ENCODE data around the gene COL12A1. TPM values are rescaled to one million over a fixed set of nuclear protein-coding genes. Genes with fewer than 3 reads are reported as not detected.

Gene COL12A1
- total RNA-seq, 1 experiment from 2014 or later = 0.96 TPM

GRCh38 chr6:75065523-75065922 lies 140.3 kb downstream of the COL12A1 start:
- H2AFZ ChIP-seq (ENCODE audit: low read length) = no peak overlapping the region
- peaks cover 0 to 4% of the 10 kb centered on the region in 2 experiments; a peak in 2 of 5 replicates for H3K9me3 Mint-ChIP-seq

More at GRCh38 chr6:75065523-75065922, 140.3 kb downstream of the COL12A1 start:
- no peak overlapping the region for H3K4me2 ChIP-seq (ENCODE audit: insufficient read depth, insufficient read length, low read length)
- no peak overlapping the region for H3K14ac ChIP-seq (ENCODE audit: insufficient read depth, low read length)
- H2BK15ac ChIP-seq (ENCODE audit: low read depth, low read length) = no peak overlapping the region
- no peaks in the 10 kb centered on the region for H3K9me3 ChIP-seq (ENCODE audit: control insufficient read depth, low read depth, low read length)
- no peak overlapping the region for H4K8ac ChIP-seq (replicated peaks; ENCODE audit: insufficient read length, low read depth, low read length)
- H3K4me3 Mint-ChIP-seq = no peak overlapping the region
- no CpG with 5 or more reads among the region's 5 CpGs for WGBS (ENCODE audit: extremely low coverage, insufficient read length, low lambda C conversion rate)
- no peak overlapping the region for H3K18ac ChIP-seq (ENCODE audit: insufficient read length, low read depth, low read length)
- no peak overlapping the region for H4K5ac ChIP-seq (ENCODE audit: insufficient read length, low read depth, low read length)
- H2BK20ac ChIP-seq (ENCODE audit: low read depth, low read length, poor library complexity, severe bottlenecking) = no peak overlapping the region
- DNase-seq = peak; percentile 63
- H2BK12ac ChIP-seq (ENCODE audit: insufficient read length, low read depth, low read length) = no peak overlapping the region
- H3K27me3 ChIP-seq (ENCODE audit: insufficient read depth, low read length) = no peaks in the 10 kb centered on the region
- H3K79me2 ChIP-seq (ENCODE audit: insufficient read depth, low read length) = no peaks in the 10 kb centered on the region
- H3K27ac Mint-ChIP-seq = peak overlapping the region in 1 of 3 experiments; percentile 27; a peak in 1 of 7 replicates
- H4K91ac ChIP-seq (ENCODE audit: insufficient read length, low read depth, low read length) = no peak overlapping the region
- H3K27me3 Mint-ChIP-seq (ENCODE audit: low read depth) = no peaks in the 10 kb centered on the region; the same call in 1 of the 2 replicates
- H3K23me2 ChIP-seq (ENCODE audit: insufficient read length, low read depth, low read length, poor library complexity, severe bottlenecking) = no peaks in the 10 kb centered on the region
- no peak overlapping the region for H2AK5ac ChIP-seq (ENCODE audit: insufficient read length, low read length)
- H3K4me1 ChIP-seq (ENCODE audit: insufficient read depth, low read length) = no peaks in the 10 kb centered on the region
- no peak overlapping the region for H3K56ac ChIP-seq (ENCODE audit: insufficient read length, low read depth, low read length)
- H3K36me3 Mint-ChIP-seq (ENCODE audit: insufficient read depth in 1 of 3, low read depth in 3 of 3) = no peaks in the 10 kb centered on the region; a peak in 1 of 7 replicates
- H3K79me1 ChIP-seq (ENCODE audit: insufficient read depth, low read depth, low read length, poor library complexity, severe bottlenecking) = no peaks in the 10 kb centered on the region
- no peak for TF ChIP-seq CTCF (conservative IDR thresholded peaks at IDR 0.05)
- H3K23ac ChIP-seq (ENCODE audit: insufficient read length, low read depth, low read length) = no peak overlapping the region
- no peak overlapping the region for H3K4ac ChIP-seq (ENCODE audit: low read depth, low read length)
- H3K27ac ChIP-seq (ENCODE audit: insufficient read length, low read depth, low read length) = no peak overlapping the region
- no peak overlapping the region for H2BK5ac ChIP-seq (ENCODE audit: insufficient read length, low read length)
- H3K4me1 Mint-ChIP-seq = peaks cover 6 to 16% of the 10 kb centered on the region in 2 experiments
- no peaks in the 10 kb centered on the region for H4K20me1 ChIP-seq (ENCODE audit: control insufficient read depth, insufficient read depth, insufficient read length)
- no peak overlapping the region for H3T11ph ChIP-seq (ENCODE audit: low read length)
- no peak overlapping the region for H3K9ac ChIP-seq (ENCODE audit: extremely low read depth, insufficient read length, low read length)
- H2BK120ac ChIP-seq (ENCODE audit: low read depth, low read length, poor library complexity, severe bottlenecking) = no peak overlapping the region

Data from H9 (cell line).